ENCODE data around the gene GARIN1A. TPM values are rescaled to one million over a fixed set of nuclear protein-coding genes. Genes with fewer than 3 reads are reported as not detected.
"Not testable (repeated sequence)": the region's sequence is repeated elsewhere in the genome, so short reads cannot be mapped to it uniquely, and the experiment has no call there.

Gene GARIN1A
- total and polyA plus RNA-seq, 12 donors = 0.28 to 6.4 (median 2.3) TPM

GRCh38 chr7:128654501-128654900 is 17.6 kb upstream of the GARIN1A start:
- peak; percentile 58 to 87 (median 82) for DNase-seq
- Histone ChIP-seq H3K27ac (peak overlapping the region in 1 of 5 donors; percentile 49), H3K36me3 (replicated peaks in 1 of 2) (peaks cover 0 to 15% of the 10 kb centered on the region in 2 donors)
- H3K9me3 ChIP-seq (replicated peaks in 1 of 3); H3K4me3 ChIP-seq; H3K27me3 ChIP-seq; intact Hi-C loops (cut with DNase I); H3K4me1 ChIP-seq (replicated peaks in 1 of 2): not testable (repeated sequence)
- WGBS, 4 donors = 39 to 54% (median 47%) methylated on average over 9 to 18 of the region's 18 CpGs

- DNase-seq; intact Hi-C loops (cut with DNase I); H3K4me3 ChIP-seq; H3K27me3 ChIP-seq; H3K4me1 ChIP-seq (replicated peaks in 1 of 2); H3K36me3 ChIP-seq (replicated peaks in 1 of 2); H3K9me3 ChIP-seq (replicated peaks in 1 of 3); H3K27ac ChIP-seq: not testable (repeated sequence)
- 50 to 90% (median 80%) methylated on average over 2 to 5 of the region's 5 CpGs; no CpG with 5 or more reads in 1 of the 4 donors for WGBS, 4 donors
Measured at GRCh38 chr7:128658428-128658827, 13.7 kb upstream of the GARIN1A start.

GRCh38 chr7:128660596-128660995 is 11.5 kb upstream of the GARIN1A start:
- intact Hi-C loops (cut with DNase I) = loop anchor here in 1 of 2 donors (10.0 kb wide), 1 partner anchor 46 kb away; no protein-coding TSS in a partner anchor
- Histone ChIP-seq H3K27ac (no peak overlapping the region), H3K4me3 (no peak overlapping the region), H3K36me3 (replicated peaks in 1 of 2) (no peaks in the 10 kb centered on the region), H3K27me3 (no peaks in the 10 kb centered on the region), H3K9me3 (replicated peaks in 1 of 3) (no peaks in the 10 kb centered on the region), H3K4me1 (replicated peaks in 1 of 2) (no peaks in the 10 kb centered on the region)
- TF ChIP-seq CTCF (IDR thresholded peaks at IDR 0.05) (no peak), POLR2A (IDR thresholded peaks at IDR 0.05) (no peak)
- 91 to 98% (median 93%) methylated on average over 3 of the region's 3 CpGs for WGBS, 4 donors
- DNase-seq = no peak

- WGBS, 4 donors = 96 to 98% (median 97%) methylated on average over 5 of the region's 5 CpGs
- Histone ChIP-seq H3K4me3 (no peak overlapping the region), H3K4me1 (replicated peaks in 1 of 2) (no peaks in the 10 kb centered on the region), H3K36me3 (replicated peaks in 1 of 2) (no peaks in the 10 kb centered on the region), H3K27me3 (no peaks in the 10 kb centered on the region), H3K9me3 (replicated peaks in 1 of 3) (no peaks in the 10 kb centered on the region), H3K27ac (no peak overlapping the region)
- DNase-seq = no peak
- intact Hi-C loops (cut with DNase I) = loop anchor here in 1 of 2 donors (10.0 kb wide), 1 partner anchor 47 kb away; no protein-coding TSS in a partner anchor
- no peak for TF ChIP-seq CTCF (IDR thresholded peaks at IDR 0.05)
- no peak for TF ChIP-seq POLR2A (IDR thresholded peaks at IDR 0.05)
Measured at GRCh38 chr7:128661446-128661845, 10.6 kb upstream of the GARIN1A start.

- no peak for TF ChIP-seq CTCF (IDR thresholded peaks at IDR 0.05)
- no peak for TF ChIP-seq POLR2A (IDR thresholded peaks at IDR 0.05)
- 93 to 100% (median 96%) methylated on average over 3 of the region's 3 CpGs for WGBS, 4 donors
Measured at GRCh38 chr7:128662091-128662490, 10.0 kb upstream of the GARIN1A start.

GRCh38 chr7:128663223-128663622 is 8.9 kb upstream of the GARIN1A start:
- not testable (repeated sequence) for H3K27me3 ChIP-seq; DNase-seq; H3K4me1 ChIP-seq (replicated peaks in 1 of 2); H3K36me3 ChIP-seq (replicated peaks in 1 of 2); H3K27ac ChIP-seq; H3K4me3 ChIP-seq; H3K9me3 ChIP-seq (replicated peaks in 1 of 3)
- 81 to 100% (median 93%) methylated on average over 3 of the region's 3 CpGs for WGBS, 4 donors
- intact Hi-C loops (cut with DNase I) = loop anchor here in 1 of 2 donors (10.0 kb wide), 1 partner anchor 48 kb away; no protein-coding TSS in a partner anchor

More at GRCh38 chr7:128662091-128662490, 10.0 kb upstream of the GARIN1A start:
- Histone ChIP-seq H3K4me1 (replicated peaks in 1 of 2) (no peaks in the 10 kb centered on the region), H3K9me3 (replicated peaks in 1 of 3) (no peaks in the 10 kb centered on the region), H3K36me3 (replicated peaks in 1 of 2) (no peaks in the 10 kb centered on the region), H3K27ac (no peak overlapping the region), H3K4me3 (no peak overlapping the region), H3K27me3 (no peaks in the 10 kb centered on the region)
- intact Hi-C loops (cut with DNase I) = loop anchor here in 1 of 2 donors (10.0 kb wide), 1 partner anchor 47 kb away; no protein-coding TSS in a partner anchor
- no peak for DNase-seq

Data from adrenal gland (tissue), 12 donors.